Activated effector memory CD4-positive, alpha-beta T cell treated with anti-CD3 and anti-CD28 coated beads, Interleukin-2, amount 50 U/mL, for 16 hours (primary cell): ENCODE measurements around the gene SLC23A3.

Experiments
- DNase-seq: peaks from one replicate; pipeline ENCODE4 v3.0.0-alpha.2; 2020

Gene SLC23A3

DNA sequence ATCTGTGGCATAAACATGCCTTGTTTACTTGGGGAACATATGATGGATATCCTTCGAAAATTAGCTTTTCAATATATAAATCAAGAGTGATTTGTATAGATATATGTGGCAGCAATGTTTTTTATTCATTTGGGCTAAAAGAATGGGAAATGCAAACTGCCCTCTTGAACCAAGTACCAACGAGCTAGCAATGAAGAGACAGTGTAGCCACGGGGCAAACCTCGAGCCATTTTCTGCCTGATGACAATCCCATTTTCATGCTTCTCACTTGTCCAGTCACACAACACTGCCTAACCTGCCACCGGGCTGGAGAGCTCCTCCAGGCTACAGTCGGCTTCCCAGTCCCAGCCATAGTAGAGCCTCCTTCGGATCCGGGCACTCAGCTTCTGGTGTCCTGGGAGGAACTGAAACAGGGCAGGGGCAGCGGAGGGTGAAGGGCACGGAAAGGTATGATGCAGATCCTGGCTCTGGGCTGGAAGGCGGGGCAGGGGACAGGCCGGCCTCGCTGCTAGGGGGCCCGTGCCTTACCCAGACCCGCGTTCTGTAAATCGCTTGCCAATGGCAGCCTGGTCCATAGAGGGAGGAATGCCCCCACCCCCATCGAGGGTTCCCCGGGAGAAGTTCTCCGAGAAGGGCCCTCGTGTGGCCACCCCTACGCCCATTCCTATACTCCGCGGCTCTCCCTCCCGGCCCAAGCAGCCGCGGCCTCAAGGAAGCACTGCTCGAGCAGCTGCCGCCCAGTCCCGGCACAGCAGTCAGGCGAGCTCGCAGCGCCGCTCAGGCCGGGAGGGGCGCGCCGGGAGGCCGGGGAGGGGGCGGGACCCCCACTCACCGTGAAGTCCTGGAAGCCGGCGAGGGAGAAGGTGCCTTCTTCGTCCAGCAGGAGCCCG is 6.3 kb upstream of the SLC23A3 start:
- DNase-seq: no peak

DNA sequence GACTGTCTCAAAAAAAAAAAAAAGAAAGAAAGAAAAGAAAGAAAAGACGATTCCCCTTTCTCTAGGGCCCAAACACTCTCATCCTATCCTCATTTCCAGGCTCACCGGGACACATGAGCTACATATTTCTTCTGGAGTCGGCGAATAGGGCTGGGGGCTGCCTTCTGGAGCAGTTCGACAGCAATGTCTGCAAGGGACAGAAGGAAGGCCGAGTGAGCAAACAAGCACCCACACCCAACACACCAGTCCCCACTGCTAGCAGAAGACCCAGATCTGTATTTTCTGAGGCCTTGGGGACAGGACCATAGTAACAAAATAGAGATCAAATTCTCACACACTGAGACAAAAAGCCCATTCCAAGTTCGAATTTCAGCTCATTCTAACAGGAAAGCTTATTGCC is 5.7 kb upstream of the SLC23A3 start:
- DNase-seq: no peak

DNA sequence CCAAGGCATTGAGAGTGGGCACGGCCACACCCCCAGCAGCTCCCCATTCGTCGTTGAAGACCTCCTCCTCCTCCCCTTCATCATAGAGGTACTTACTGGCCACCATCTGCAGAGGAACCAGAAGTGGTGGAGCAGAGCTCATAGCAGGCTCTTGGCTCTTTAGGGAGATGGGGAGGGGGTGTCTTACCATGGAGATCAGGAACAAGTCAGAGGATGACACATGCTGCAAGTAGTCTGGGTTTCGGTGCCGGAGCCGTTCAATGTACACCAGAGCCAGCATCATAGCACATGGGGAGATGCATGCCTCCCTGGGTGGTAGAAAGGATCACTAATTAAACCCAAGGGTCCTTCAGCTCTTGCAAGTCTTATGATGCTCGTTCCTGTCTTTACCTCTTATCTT is 5.0 kb upstream of the SLC23A3 start:
- no peak for DNase-seq

DNA sequence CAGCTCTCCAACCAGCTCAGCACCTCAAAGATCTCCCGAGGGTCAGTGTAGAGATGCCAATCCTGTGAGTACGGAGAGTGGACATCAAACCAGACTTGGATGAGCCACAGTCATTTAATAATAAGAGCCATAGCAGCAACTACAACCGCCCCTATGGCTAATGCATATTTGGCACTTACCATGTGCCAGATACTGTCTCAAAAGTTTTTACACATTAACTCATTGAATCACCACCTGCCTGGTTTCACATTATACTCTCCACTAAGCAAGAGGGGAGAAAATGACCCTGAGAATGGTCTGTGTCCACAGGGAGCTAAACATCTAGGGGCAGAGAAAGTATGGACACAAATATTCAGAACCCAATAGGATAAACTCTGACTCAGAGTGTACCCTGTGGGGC is 4.3 kb upstream of the SLC23A3 start:
- no peak for DNase-seq

DNA sequence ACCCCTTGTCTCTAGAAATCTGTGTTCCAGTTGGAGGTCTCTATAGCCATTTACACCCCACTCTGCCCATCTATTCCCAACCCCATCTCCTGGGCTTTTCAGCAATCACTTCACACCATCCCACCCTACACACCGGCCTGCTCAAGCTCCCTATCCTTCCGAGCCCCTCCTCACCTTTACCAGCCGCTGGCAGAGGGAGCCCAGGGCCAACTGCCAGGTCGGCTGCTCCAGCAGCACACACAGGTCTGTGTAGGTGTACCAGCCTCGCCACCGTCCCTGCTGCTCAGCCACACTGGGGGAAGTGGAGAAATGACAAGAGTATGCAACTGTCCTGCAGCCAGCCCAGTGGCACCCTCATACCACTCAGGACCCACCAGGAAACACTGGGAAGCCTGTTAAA is 3.3 kb upstream of the SLC23A3 start:
- no peak for DNase-seq

DNA sequence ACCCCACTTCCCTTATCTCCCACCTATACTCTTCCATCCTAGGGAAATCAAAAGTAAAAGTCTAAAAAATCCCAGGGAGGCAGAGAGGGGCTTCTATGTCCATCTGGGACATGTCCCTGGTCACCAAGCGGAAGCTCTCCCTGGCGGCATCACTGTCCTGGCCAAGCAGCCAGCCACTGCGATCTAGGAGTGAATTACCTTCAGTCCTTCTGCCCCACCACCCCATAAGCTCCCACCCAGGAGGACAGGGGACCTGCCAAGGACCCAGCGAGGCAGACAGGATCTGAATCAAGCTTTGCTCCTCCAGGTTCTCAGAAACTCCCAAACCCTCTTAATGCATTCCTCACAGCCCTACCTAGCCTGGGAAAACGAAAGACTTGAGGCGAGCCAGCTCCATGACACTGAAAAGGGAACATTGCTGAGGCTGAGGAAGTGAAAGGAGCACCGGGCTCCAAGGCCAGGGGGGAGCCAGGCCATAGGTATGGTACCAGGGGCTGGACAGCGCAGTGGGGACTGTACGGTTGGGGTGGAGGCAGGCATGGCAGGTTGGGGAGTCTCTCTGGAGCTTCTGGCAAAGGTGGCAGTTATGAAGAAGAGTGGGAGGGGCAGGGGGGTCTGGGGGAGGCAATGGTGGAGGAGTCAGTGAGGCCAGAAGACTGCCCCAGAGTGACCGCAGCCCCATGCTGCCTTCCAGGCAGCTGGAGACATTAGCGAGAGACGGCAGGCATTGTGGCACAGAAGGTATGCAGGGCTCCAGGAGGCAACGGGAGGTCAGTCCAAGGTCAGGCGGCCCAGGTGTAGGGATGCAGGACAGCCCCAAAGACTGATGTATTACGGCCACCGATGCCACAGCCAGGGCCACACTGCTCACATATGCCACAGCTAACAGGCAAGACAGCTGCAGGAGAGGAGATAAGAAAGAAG is 2.7 kb upstream of the SLC23A3 start:
- DNase-seq: no peak

DNA sequence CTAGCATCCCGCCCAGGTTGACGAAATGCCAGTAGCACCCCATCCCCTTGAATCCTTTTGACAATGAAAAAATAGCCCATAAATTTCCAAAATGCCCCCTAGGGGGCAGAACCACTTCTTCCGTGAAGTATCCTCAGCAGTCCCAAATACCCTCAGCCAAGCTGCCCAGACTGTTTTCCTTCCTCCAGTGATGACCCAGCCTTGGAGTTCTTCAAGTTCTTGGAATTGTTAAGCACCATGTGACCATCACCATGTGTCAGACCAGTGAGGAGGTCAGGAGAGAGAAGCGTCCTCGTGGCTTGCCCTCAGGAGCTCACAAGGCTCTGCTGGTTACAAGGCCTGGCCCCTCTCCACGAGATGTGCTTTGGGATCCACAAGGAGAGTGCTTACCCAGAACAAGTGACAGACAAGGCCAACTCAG is 1.4 kb upstream of the SLC23A3 start:
- no peak for DNase-seq

DNA sequence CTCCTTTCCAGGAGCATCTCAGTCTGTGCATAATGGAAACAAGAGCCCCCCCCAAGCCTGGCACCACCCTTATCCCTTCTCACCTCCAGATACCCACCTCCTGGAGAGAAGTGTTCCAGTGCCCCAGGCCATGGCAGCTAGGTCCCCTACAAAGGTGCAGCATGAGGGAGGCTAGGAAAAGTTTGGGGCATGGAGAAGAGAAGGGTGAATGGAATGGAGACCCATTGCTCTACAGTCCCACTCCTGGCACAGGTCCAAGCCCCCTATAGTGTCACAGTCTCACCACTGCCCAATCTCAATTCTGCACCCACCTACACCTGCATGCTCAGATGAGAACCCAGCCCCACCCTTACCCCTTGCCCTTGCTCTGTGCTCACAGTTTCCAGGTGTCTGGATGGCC is 897 bp downstream of the SLC23A3 start:
- DNase-seq: no peak

DNA sequence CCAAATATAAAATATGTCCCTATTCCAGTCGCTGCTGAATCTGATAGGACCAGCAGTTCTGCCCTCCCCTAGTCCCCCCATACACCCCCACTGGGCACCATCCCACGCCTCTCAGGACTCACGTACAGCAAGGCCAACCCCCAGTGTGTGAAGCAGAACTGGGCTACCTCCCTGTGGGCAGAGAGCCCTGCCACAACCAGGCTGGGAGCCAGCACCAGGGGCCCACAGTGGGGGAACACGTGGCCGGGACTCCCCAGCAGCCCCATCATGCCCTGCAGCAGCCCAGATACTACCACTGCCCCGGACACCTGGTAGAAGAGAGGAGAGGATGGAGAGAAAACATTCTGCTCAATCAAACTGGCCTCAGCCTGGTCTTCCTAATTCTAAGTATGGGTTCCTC is 1.3 kb downstream of the SLC23A3 start:
- no peak for DNase-seq

DNA sequence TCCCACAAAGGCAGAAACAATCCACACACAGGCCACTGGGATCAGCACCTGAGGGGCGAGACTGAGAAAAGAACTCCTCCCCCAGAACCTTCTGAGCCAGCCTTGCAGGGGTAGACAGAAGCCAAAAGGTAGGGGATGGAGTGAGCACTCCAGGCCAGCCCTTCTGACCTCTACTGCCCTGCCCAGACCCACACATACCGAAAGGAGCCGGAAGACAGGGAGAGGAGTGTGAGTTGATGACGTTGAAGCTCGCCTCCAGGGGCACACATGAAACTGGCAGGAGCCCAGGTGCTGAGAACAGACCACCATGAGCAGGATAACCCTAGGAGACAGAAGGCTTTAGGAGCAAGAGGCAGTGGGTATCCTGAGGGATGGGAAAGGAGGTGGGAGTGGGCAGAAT is 1.8 kb downstream of the SLC23A3 start:
- DNase-seq: no peak

DNA sequence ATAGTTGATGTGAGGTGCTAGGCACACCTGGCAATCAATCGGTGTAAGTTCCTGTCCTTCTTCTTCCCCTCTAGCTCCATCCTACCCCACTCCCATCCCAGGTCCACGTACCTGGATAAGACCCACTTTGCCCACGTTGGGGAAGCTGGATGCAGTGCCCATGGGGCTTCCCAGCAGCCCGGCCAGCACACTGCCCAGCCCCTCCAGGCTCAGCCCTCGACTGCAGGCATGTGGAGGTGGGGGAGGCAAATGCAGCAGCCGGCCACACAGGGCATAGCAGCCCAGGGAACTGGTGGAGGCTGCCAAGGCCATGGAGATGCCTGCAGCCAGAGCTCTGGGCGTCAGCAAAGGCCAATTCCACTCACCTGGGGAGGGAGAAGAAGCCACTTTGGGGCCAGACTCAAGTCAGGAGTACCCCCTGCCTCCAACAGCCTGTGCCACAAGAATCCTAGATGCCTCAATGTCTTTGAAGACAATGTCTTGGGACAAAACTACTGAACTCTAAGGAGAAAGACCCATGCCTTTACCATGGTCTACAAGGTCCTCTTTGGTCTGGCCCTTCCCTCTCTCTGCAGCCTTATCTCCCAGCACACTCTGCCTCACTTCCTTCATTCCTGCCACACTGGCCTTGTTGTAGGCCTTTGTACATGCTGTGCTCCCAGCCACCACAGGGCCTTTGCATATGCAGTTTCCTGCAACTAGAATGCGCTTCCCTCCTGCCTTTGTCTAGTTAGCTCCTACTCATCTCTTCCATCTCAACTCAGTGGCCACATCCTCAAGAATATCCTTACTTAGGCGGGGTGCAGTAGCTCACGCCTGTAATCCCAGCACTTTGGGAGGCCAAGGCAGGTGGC is 4.5 kb downstream of the SLC23A3 start:
- DNase-seq: no peak

DNA sequence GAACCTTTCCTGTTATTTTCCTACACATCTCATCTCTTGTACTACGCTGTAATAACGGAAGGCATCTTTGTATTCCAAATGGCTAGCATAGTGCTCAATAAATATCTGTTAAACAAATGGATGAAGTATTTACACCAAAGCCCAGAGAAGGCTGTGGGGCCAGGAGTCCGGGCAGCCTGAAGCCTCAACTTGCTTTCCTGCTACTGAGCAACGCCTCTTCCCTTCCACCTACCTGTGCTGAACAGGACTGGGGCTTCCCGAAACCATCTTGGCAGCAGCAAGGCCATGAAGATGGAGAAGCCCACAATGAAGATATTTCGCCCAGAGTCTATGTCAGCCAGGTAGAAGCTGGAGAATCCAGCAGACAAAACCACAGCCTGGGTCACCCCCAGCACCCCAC is 6.7 kb downstream of the SLC23A3 start:
- DNase-seq: no peak

DNA sequence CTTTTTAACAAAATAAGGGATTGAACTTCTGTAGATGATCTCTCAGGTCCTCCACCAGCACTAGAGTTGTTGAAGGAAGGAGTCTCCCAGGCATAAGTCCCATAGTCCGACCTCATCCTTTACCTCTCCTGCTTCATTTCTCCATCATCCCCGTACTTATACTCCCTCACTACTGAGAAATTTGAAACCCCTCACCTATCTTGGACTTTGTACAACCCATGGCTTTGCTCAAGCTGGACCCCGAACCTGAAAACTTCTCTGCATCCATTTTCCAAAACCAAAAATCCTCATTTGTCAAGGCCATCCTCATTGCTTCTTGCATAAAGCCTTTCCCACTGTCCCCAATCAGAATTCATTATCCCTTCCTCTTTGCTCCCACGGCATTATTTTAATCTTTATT is 8.7 kb downstream of the SLC23A3 start:
- no peak for DNase-seq

DNA sequence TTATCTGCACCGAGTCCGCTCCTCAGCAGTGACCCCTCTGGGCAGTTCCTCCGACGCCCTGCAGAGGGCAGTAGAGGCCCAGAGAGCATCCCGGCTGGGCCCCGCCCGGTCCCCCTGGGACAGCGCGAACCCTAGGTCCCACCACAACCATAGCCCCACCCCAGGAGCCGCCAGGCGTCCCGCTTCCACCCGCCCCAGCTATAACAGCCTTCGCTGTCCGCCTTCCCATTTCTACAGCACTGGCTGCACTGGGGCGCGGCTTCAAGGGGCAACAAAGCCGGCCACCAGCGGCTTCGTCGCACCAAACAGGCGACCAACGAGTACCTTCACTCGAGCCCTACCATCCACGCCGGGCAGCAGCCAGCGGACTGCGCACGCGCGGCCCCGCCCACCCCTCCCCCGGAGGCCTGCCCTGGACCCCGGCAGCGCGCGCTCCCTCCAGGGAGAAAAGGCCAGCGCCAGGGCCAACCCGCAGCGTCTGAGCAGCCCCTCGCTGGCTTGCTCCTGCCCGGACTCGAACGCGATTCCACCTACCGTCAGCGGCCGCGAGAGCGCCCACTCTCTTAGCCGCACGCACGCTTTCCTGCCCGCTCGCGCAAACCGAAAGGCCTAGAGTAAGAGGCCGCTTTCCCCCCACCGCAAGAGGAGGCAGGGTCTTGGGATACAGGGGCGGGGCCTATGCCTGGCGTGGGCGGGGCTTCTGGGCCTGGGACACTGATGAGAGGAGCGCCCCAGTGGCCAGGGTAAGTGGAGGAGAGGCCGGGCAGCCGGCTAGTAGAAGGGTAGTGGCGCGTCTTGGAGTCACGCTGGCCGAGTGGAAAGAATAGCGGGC is 9.4 kb downstream of the SLC23A3 start, which contains the start of gene NHEJ1:
Gene NHEJ1, minus strand, starts transcription at position 630 of the 832 bp plus-strand sequence. CDS start 2,453 bp downstream, outside the sequence.
- DNase-seq: peak; percentile 97

DNA sequence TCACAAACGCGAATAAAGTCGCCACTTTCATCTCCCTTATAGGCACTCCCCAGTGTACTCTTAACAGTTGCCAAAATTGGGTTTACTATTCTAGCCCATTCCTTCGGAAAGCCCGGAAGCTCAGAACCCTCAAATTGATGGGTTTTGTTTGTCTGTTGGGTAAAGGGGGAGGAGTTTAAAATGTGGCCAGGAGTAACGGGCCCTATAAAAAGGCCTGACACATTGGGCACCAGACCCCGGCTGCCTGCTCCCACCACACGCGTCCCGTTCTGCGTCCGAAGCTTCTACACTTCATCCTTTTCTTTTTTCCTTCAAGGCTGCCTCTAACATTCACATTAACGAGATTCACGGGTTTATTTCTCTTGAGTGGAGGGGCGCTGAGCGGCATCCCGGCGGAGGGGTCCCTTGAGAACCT is 10.1 kb downstream of the SLC23A3 start:
- DNase-seq: no peak

DNA sequence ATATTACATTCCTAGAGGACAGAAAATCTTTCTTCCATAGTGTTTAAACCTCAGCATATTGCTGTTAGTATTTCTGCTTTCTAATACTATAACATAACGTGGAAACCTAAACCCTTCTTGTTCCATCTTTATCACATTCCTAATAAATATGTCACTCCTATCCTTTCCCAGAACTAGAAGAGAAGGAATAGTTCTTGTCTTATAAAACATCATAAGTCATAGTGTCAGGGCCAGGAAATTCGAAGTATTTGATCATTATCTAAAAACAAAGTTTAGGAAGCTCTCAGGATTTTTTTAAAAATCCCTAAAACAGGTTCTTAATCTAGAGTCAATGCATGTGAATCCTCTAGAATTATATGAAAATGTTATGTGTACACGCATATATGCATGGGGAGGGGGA is 11.2 kb downstream of the SLC23A3 start:
- DNase-seq: no peak

DNA sequence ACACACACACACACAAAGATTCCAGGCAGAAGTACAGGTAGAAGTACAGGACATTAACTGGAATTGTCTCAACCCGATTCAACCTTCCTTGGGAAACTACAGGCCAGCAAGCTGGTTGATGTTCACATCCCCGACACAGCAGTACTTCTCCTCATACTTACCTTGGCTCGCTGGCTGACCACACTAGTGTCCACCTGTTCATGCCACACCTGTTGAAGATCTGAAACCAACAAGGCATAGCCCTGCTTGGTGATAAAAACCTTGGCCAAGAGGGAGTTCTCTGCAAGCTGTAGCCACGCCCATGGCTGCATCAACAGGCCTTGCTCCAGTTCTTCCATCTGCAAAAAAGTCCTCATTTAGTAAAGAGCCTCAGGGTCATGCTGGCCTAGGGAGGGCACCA is 11.8 kb downstream of the SLC23A3 start:
- no peak for DNase-seq

DNA sequence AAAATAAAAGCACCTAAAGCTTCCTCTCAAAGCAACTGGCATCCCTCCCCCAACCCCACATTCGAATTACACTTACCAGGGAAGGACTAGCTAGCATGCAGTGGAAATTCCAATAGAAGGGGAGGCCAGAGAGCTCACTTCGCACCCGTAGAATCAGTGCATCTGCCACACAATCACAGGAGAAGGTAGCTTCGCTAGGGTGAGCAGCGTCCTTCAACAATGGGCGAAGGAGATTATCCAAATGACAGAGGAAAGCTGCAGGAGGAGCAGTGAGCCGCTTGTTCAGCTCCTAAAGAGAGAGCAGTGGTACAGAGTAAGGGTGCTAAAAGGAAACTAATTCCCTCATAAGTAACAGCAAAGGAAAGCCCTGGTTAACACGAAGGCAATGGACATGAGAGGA is 12.4 kb downstream of the SLC23A3 start:
- no peak for DNase-seq

DNA sequence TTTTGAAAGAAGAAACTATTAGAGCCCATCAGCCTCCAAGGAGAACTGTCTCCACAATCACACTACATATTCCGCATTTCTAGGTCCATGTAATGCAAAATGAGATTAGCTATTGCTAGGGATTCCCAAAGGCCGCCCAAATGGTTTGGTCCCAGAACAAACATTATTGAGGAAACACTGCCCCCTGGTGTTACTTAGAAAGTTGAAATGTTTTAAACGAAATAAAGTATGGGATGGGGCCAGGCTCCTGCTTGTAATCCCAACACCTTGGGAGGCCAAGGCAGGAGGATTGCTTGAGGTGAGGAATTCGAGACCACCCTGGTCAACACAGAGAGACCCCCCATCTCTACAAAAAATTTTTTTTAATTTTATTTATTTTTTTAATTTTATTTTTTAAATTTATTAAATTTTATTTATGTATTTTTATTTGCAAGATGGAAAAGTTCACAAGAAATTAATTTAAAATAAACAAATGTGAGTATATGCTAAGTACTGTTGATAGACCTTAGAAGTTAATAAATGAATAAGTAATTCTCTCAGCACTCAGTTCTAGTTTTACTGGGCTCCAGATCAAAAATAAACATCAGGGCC is 14.7 kb downstream of the SLC23A3 start:
- no peak for DNase-seq

DNA sequence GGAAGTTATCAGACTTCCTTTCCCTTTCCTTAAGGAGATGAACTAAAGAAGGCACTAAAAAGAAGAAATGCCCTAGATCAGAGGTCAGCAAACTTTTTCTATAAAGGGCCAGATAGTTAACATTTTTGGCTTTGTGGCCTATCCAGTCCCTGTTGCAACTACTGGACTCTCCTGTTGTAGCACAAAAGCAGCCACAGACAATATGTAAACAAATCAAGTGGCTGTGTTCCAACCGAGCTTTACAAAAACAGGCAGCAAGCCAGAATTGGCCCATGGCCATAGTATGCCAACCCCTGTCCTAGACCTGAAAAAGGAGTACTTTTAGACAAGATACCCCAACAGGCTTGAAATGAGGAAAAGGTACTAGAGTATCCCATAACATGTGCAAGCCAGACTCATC is 20.2 kb downstream of the SLC23A3 start:
- DNase-seq: no peak

DNA sequence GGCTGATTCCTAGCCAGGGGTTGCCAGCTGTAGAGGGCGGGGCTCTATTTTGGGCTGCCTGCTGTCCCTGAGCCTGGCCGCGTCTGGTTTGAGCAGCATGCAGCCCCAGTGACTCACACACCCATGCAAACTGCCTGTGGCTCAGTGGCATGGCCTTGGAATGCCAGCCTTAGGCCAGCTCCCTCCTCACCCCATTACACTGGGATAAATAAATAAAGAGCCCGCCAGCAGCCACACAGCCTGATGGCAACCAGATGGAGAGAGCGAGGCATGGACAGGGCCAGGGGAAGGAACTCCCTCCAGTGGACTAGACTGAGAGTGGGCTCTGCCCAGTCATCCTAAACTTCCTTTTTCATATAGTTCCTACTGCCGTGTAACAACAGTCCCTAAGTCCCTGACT is 27.5 kb downstream of the SLC23A3 start:
- no peak for DNase-seq

DNA sequence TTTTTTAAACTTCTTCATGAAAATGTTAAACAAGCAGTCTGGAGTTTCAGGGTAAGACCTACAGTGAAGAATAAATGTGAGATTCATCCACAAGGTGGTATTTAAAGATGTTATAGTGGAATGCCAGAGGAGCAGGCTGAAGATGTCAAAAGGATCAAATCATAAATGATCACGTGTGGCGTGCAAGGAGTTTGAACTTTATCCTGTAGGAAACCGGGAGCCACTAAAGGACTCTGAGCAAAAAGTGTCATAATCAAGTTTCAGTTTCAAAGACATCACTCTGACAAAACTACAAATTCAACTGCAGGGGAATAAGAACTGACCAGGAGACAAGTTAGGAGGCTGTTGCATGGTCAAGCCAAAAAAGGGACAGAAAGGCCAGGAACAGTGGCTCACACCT is 29.1 kb downstream of the SLC23A3 start:
- no peak for DNase-seq
